SK-N-SH (cell line): ENCODE measurements around the gene C1RL. TPM values are rescaled to one million over a fixed set of nuclear protein-coding genes. Genes with fewer than 3 reads are reported as not detected.

Experiments
- CTCF ChIA-PET: fragments of 300-600, 350-600 bp; formaldehyde crosslinking; extraction: SDS; loops from one replicate; lab custom pipeline; 2021; lab: Yijun Ruan, JAX
- POLR2A ChIA-PET: fragments of 350-600 bp; sonication (Branson Sonifier 250); formaldehyde crosslinking; extraction: SDS; loops from one replicate; lab custom pipeline; 2020; ENCODE audit warnings: antibody characterized with exemption, inconsistent platforms; lab: Yijun Ruan, JAX
- DNase-seq: peaks from one replicate; pipeline ENCODE4 v3.0.0; 2012
- H2AFZ ChIP-seq: fragments of 200-600 bp; sonication (generic); 2 replicates; pipeline ENCODE4 v1.8.1; 2016; ENCODE audit warnings: antibody characterized with exemption, mild to moderate bottlenecking, low read depth
- H3F3A ChIP-seq: fragments of 200-600 bp; sonication (generic); replicated peaks from 2 replicates; pipeline ENCODE3; 2016; ENCODE audit warnings: antibody characterized with exemption, mild to moderate bottlenecking; ENCODE audit not compliant: insufficient read depth
- H3K27ac ChIP-seq, 2 experiments: fragments of 200-500 bp in 1 of 2; fragments of 200-600 bp in 1 of 2; sonication (Bioruptor generic) in 1 of 2; sonication (generic), shearing (Covaris generic) in 1 of 2; 2 replicates each; pipeline versions ENCODE4 v1.5.1 to v1.6.1; 2014 to 2016; ENCODE audit warnings: low read depth in 2 of 2, inconsistent platforms in 1 of 2, low read length in 1 of 2, mild to moderate bottlenecking in 1 of 2, mixed read lengths in 1 of 2
- H3K27me3 ChIP-seq: fragments of 200-600 bp; sonication (generic), shearing (Covaris generic); 2 replicates; pipeline ENCODE4 v1.6.1; 2016; ENCODE audit warnings: mixed run types; ENCODE audit not compliant: insufficient read depth
- H3K36me3 ChIP-seq, 2 experiments: fragments of 200-500 bp in 1 of 2; fragments of 200-600 bp in 1 of 2; sonication (Bioruptor generic) in 1 of 2; sonication (generic) in 1 of 2; replicated peaks in 1 of 2; 2 replicates each; pipeline versions ENCODE3 to v1.5.1; 2014 to 2016; ENCODE audit warnings: low read length in 1 of 2, mild to moderate bottlenecking in 1 of 2; ENCODE audit not compliant: insufficient read depth in 2 of 2, control insufficient read depth in 1 of 2
- H3K4me1 ChIP-seq, 2 experiments: fragments of 200-500 bp in 1 of 2; fragments of 200-600 bp in 1 of 2; sonication (Bioruptor generic) in 1 of 2; sonication (generic), shearing (Covaris generic) in 1 of 2; 2 replicates each; pipeline versions ENCODE4 v1.5.1 to v1.6.1; 2014 to 2016; ENCODE audit warnings: low read depth in 1 of 2, low read length in 1 of 2, mixed run types in 1 of 2; ENCODE audit not compliant: insufficient read depth in 2 of 2, control insufficient read depth in 1 of 2
- H3K4me2 ChIP-seq: fragments of 200-600 bp; sonication (generic), shearing (Covaris generic); 2 replicates; pipeline ENCODE4 v1.6.1; 2017; ENCODE audit warnings: mixed run types
- H3K4me3 ChIP-seq, 2 experiments: fragments of 200-500 bp in 1 of 2; fragments of 200-600 bp in 1 of 2; sonication (Bioruptor generic) in 1 of 2; sonication (generic), shearing (Covaris generic) in 1 of 2; 2 replicates each; pipeline versions ENCODE4 v1.5.1 to v1.8.1; 2014 to 2016; ENCODE audit warnings: low read depth in 2 of 2, inconsistent platforms in 1 of 2, low read length in 1 of 2, mild to moderate bottlenecking in 1 of 2, mixed read lengths in 1 of 2, moderate library complexity in 1 of 2
- H3K79me2 ChIP-seq: fragments of 200-600 bp; sonication (generic); 2 replicates; pipeline ENCODE4 v1.8.1; 2017; ENCODE audit warnings: mild to moderate bottlenecking; ENCODE audit not compliant: insufficient read depth
- H3K9ac ChIP-seq: fragments of 200-600 bp; sonication (generic); 2 replicates; pipeline ENCODE4 v1.6.1; 2017; ENCODE audit warnings: mixed run types
- H3K9me2 ChIP-seq: fragments of 200-600 bp; sonication (generic); 2 replicates; pipeline ENCODE4 v1.6.1; 2017; ENCODE audit warnings: mixed run types
- H3K9me3 ChIP-seq: fragments of 200-600 bp; sonication (generic); 2 replicates; pipeline ENCODE4 v1.6.1; 2017; ENCODE audit warnings: mixed run types, mild to moderate bottlenecking, moderate library complexity
- H4K20me1 ChIP-seq: fragments of 200-600 bp; sonication (generic); 2 replicates; pipeline ENCODE4 v1.6.1; 2017; ENCODE audit warnings: mild to moderate bottlenecking, mixed run types; ENCODE audit not compliant: insufficient read depth
- CHD2 ChIP-seq: fragments of 150-350 bp; IDR thresholded peaks from 2 replicates; pipeline ENCODE4 v1.6.1; 2018; ENCODE audit warnings: low read length; ENCODE audit not compliant: partially characterized antibody
- ELF1 ChIP-seq: IDR thresholded peaks from 2 replicates; pipeline ENCODE4 v1.4.0; 2012
- EP300 ChIP-seq, 2 experiments: IDR thresholded peaks; 2 replicates each; pipeline versions ENCODE4 v1.4.0 to v1.6.1; 2012; ENCODE audit warnings: borderline replicate concordance in 1 of 2, low read depth in 1 of 2, low read length in 1 of 2
- GABPA ChIP-seq: IDR thresholded peaks from 2 replicates; pipeline ENCODE4 v1.4.0; 2012; ENCODE audit warnings: low read depth, mild to moderate bottlenecking
- NRF1 ChIP-seq: IDR thresholded peaks from 2 replicates; pipeline ENCODE4 v1.6.1; 2012; ENCODE audit warnings: low read depth, mild to moderate bottlenecking, low read length
- POLR2AphosphoS5 ChIP-seq: IDR thresholded peaks from 2 replicates; pipeline ENCODE4 v1.6.1; 2012; ENCODE audit warnings: low read depth, low read length
- RCOR1 ChIP-seq: fragments of 150-350 bp; IDR thresholded peaks from 2 replicates; pipeline ENCODE4 v1.6.1; 2017; ENCODE audit warnings: antibody characterized with exemption, low read length
- RFX5 ChIP-seq: IDR thresholded peaks from 2 replicates; pipeline ENCODE4 v1.6.1; 2012; ENCODE audit warnings: mild to moderate bottlenecking, improper control_type of control experiment, low read length
- SIN3A ChIP-seq: IDR thresholded peaks from 2 replicates; pipeline ENCODE4 v1.6.1; 2012; ENCODE audit warnings: low read depth, mild to moderate bottlenecking, low read length, moderate library complexity, borderline replicate concordance
- SMC3 ChIP-seq: IDR thresholded peaks from 2 replicates; pipeline ENCODE4 v1.6.1; 2012; ENCODE audit warnings: low read depth, low read length, improper control_type of control experiment
- TAF1 ChIP-seq: IDR thresholded peaks from 2 replicates; pipeline ENCODE4 v1.6.1; 2012; ENCODE audit warnings: low read depth, mild to moderate bottlenecking, low read length, moderate library complexity, borderline replicate concordance
- TCF12 ChIP-seq: IDR thresholded peaks from 2 replicates; pipeline ENCODE4 v1.4.0; 2012
- TEAD4 ChIP-seq: IDR thresholded peaks from 2 replicates; pipeline ENCODE4 v1.4.0; 2012; ENCODE audit warnings: mild to moderate bottlenecking, borderline replicate concordance; ENCODE audit not compliant: insufficient read depth
- YY1 ChIP-seq: IDR thresholded peaks from 2 replicates; pipeline ENCODE4 v1.4.0; 2012; ENCODE audit warnings: low read depth, mild to moderate bottlenecking
- WGBS: methylation state at CpG from one replicate; pipeline ENCODE4 v1.1.6; 2017; ENCODE audit warnings: low lambda C conversion rate; 5-methylcytosine and 5-hydroxymethylcytosine counted together
- polyA plus RNA-seq, 3 experiments: library from polyadenylated mRNA; depleted of rRNA; stranded (reverse); fragments of >200 nt; gene quantifications; 2 replicates each; pipeline ENCODE4 v1.2.3, GENCODE V29; 2012
- TF ChIP-seq, protein P1 (sequence below): IDR thresholded peaks from 2 replicates; pipeline ENCODE4 v1.6.1; 2012; ENCODE audit warnings: mild to moderate bottlenecking, low read depth, low read length, moderate library complexity
- TF ChIP-seq, protein P2 (sequence below): fragments of 150-350 bp; IDR thresholded peaks from 2 replicates; pipeline ENCODE4 v1.6.1; 2016; ENCODE audit warnings: mild to moderate bottlenecking, low read depth, low read length
- TF ChIP-seq, protein P3 (sequence below): IDR thresholded peaks from 2 replicates; pipeline ENCODE4 v1.4.0; 2012; ENCODE audit warnings: low read depth
- TF ChIP-seq, protein P4 (sequence below): IDR thresholded peaks from 2 replicates; pipeline ENCODE4 v1.4.0; 2012; ENCODE audit warnings: low read depth, borderline replicate concordance
- TF ChIP-seq, protein P5 (sequence below): IDR thresholded peaks from 2 replicates; pipeline ENCODE4 v1.4.0; 2012; ENCODE audit warnings: low read depth, borderline replicate concordance

The C1RL gene
- polyA plus RNA-seq, 1 of the 3 experiments (the other 2 are of a cell fraction), result 8.3 TPM

DNA sequence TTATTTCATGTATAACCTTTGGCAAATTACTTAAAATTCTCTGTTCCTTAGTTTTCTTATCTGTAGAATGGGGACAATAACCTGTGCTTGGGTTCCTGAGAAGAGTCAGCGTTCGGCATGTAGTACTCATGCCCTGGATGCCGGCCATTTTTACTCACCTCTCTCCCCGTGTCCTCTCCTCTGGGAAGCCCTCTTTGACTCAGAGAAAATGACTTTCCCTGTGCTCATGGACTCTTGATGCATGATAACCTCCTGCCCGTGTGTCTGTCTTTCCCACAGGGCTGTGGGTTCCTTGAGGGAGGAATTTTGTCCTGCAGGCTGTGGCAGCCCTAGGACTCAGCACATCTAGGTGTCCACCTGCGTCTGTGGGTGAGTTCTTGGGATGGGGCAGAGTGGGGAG lies 5.8 kb upstream of the C1RL start:
- Histone ChIP-seq H3K27ac (no peak overlapping the region), H4K20me1 (no peaks in the 10 kb centered on the region), H3K9me2 (no peaks in the 10 kb centered on the region), H3K79me2 (no peaks in the 10 kb centered on the region), H3K4me3 (no peak overlapping the region), H3K36me3 (no peaks in the 10 kb centered on the region), H3F3A (no peaks in the 10 kb centered on the region), H3K27me3 (peaks cover 10% of the 10 kb centered on the region; the same call in 1 of the 2 replicates), H3K4me1 (peaks cover 0 to 8% of the 10 kb centered on the region in 2 experiments; a peak in 2 of 4 replicates), H3K9ac (no peak overlapping the region), H3K9me3 (no peaks in the 10 kb centered on the region), H3K4me2 (no peak overlapping the region), H2AFZ (no peak overlapping the region)
- 70% methylated on average over 6 of the region's 6 CpGs for WGBS
- POLR2A ChIA-PET, result no interaction called here
- TF ChIP-seq RFX5 (no peak), NRF1 (no peak), TCF12 (no peak), RCOR1 (no peak), POLR2AphosphoS5 (no peak), EP300 (IDR thresholded peaks at IDR 0.05; ENCODE audit: borderline replicate concordance in 1 of 2, low read depth in 1 of 2, low read length in 1 of 2) (no peak), SIN3A (no peak)
- TF ChIP-seq, protein P1, sequence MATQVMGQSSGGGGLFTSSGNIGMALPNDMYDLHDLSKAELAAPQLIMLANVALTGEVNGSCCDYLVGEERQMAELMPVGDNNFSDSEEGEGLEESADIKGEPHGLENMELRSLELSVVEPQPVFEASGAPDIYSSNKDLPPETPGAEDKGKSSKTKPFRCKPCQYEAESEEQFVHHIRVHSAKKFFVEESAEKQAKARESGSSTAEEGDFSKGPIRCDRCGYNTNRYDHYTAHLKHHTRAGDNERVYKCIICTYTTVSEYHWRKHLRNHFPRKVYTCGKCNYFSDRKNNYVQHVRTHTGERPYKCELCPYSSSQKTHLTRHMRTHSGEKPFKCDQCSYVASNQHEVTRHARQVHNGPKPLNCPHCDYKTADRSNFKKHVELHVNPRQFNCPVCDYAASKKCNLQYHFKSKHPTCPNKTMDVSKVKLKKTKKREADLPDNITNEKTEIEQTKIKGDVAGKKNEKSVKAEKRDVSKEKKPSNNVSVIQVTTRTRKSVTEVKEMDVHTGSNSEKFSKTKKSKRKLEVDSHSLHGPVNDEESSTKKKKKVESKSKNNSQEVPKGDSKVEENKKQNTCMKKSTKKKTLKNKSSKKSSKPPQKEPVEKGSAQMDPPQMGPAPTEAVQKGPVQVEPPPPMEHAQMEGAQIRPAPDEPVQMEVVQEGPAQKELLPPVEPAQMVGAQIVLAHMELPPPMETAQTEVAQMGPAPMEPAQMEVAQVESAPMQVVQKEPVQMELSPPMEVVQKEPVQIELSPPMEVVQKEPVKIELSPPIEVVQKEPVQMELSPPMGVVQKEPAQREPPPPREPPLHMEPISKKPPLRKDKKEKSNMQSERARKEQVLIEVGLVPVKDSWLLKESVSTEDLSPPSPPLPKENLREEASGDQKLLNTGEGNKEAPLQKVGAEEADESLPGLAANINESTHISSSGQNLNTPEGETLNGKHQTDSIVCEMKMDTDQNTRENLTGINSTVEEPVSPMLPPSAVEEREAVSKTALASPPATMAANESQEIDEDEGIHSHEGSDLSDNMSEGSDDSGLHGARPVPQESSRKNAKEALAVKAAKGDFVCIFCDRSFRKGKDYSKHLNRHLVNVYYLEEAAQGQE, result no peak
- TF ChIP-seq, protein P2, sequence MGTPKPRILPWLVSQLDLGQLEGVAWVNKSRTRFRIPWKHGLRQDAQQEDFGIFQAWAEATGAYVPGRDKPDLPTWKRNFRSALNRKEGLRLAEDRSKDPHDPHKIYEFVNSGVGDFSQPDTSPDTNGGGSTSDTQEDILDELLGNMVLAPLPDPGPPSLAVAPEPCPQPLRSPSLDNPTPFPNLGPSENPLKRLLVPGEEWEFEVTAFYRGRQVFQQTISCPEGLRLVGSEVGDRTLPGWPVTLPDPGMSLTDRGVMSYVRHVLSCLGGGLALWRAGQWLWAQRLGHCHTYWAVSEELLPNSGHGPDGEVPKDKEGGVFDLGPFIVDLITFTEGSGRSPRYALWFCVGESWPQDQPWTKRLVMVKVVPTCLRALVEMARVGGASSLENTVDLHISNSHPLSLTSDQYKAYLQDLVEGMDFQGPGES, result no peak
- no peak for DNase-seq
- CTCF ChIA-PET, result interaction anchor here (1.0 to 4.4 kb wide), 4 partner anchors 9 to 74 kb away, joined by 3 to 39 read pairs (median 12); no protein-coding TSS in a partner anchor

DNA sequence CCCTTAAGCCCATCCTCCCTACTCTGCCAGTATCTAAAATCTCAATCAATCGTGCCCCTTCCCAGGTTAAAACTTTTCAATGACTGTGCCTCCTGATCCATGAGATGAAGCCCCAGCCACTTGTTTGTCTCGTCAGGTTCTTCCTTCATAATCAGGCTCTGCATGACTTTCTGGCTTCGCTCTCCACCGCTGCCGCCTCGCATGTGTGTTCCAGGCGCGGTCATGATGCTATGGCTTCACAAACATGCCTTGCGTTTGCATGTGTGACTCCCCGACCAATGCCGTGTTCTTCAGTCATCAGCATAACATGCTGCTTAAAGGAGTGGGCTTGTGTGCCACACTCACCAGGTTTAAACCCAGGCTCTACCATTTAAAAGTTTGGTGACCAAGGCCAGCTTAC lies 5.0 kb upstream of the C1RL start:
- H3K27ac ChIP-seq, result no peak overlapping the region
- POLR2A ChIA-PET, result no interaction called here
- no peak overlapping the region for H3K4me3 ChIP-seq
- no peak overlapping the region for H3K9ac ChIP-seq
- H3K9me3 ChIP-seq, result no peaks in the 10 kb centered on the region
- H2AFZ ChIP-seq, result no peak overlapping the region
- TF ChIP-seq, protein P3, sequence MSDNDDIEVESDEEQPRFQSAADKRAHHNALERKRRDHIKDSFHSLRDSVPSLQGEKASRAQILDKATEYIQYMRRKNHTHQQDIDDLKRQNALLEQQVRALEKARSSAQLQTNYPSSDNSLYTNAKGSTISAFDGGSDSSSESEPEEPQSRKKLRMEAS, result no peak
- no peak for TF ChIP-seq YY1
- no peak for TF ChIP-seq TAF1
- TF ChIP-seq, protein P4, sequence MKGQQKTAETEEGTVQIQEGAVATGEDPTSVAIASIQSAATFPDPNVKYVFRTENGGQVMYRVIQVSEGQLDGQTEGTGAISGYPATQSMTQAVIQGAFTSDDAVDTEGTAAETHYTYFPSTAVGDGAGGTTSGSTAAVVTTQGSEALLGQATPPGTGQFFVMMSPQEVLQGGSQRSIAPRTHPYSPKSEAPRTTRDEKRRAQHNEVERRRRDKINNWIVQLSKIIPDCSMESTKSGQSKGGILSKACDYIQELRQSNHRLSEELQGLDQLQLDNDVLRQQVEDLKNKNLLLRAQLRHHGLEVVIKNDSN, result no peak
- TF ChIP-seq, protein P5, sequence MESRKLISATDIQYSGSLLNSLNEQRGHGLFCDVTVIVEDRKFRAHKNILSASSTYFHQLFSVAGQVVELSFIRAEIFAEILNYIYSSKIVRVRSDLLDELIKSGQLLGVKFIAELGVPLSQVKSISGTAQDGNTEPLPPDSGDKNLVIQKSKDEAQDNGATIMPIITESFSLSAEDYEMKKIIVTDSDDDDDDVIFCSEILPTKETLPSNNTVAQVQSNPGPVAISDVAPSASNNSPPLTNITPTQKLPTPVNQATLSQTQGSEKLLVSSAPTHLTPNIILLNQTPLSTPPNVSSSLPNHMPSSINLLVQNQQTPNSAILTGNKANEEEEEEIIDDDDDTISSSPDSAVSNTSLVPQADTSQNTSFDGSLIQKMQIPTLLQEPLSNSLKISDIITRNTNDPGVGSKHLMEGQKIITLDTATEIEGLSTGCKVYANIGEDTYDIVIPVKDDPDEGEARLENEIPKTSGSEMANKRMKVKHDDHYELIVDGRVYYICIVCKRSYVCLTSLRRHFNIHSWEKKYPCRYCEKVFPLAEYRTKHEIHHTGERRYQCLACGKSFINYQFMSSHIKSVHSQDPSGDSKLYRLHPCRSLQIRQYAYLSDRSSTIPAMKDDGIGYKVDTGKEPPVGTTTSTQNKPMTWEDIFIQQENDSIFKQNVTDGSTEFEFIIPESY, result no peak
- TF ChIP-seq CHD2, result no peak
- TF ChIP-seq SIN3A, result no peak
- no peak for TF ChIP-seq GABPA
- no peak for TF ChIP-seq POLR2AphosphoS5
- TF ChIP-seq SMC3, result no peak
- no peak for TF ChIP-seq TEAD4
- no peak for TF ChIP-seq ELF1
- no peak overlapping the region for H3K4me2 ChIP-seq
- no peaks in the 10 kb centered on the region for H4K20me1 ChIP-seq
- H3F3A ChIP-seq, result no peaks in the 10 kb centered on the region
- H3K9me2 ChIP-seq, result no peaks in the 10 kb centered on the region
- no peaks in the 10 kb centered on the region for H3K36me3 ChIP-seq
- H3K27me3 ChIP-seq, result peaks cover 10% of the 10 kb centered on the region; the same call in 1 of the 2 replicates
- peaks cover 0 to 13% of the 10 kb centered on the region in 2 experiments; a peak in 2 of 4 replicates for H3K4me1 ChIP-seq
- no peak for DNase-seq
- WGBS, result 70% methylated on average over 11 of the region's 11 CpGs
- CTCF ChIA-PET, result interaction anchor here (0.6 to 4.4 kb wide), 40 partner anchors 10 to 537 kb away, joined by 3 to 39 read pairs (median 5); partner anchors contain the start of genes C12orf57, C1R, C1S and LPCAT3
- no peaks in the 10 kb centered on the region for H3K79me2 ChIP-seq
